K562 (cell line): ENCODE results near the gene CYB5RL. TPM values are rescaled to one million over a fixed set of nuclear protein-coding genes. Genes with fewer than 3 reads are reported as not detected.

Experiments
- ADNP ChIP-seq: fragments of 200-800 bp; sonication (Bioruptor generic); IDR thresholded peaks from 2 replicates; pipeline ENCODE4 v1.6.1; 2016; ENCODE audit warnings: missing genetic modification characterization, missing compliant biosample characterization
- CREM ChIP-seq: IDR thresholded peaks from 2 replicates; pipeline ENCODE4 v1.6.1; 2014; ENCODE audit warnings: antibody characterized with exemption, low read depth
- E2F6 ChIP-seq, 2 experiments: IDR thresholded peaks; 2 replicates each; pipeline ENCODE4 v1.6.1; 2011; ENCODE audit warnings: borderline replicate concordance in 1 of 2, control low read depth in 1 of 2, low read depth in 1 of 2, low read length in 1 of 2, mild to moderate bottlenecking in 1 of 2, mixed read lengths in 1 of 2, moderate library complexity in 1 of 2; ENCODE audit not compliant: insufficient read depth in 1 of 2, insufficient read length in 1 of 2, poor library complexity in 1 of 2, severe bottlenecking in 1 of 2; ENCODE audit errors: extremely low read depth in 1 of 2
- RBM39 ChIP-seq: fragments of 200-400 bp; formaldehyde crosslinking; optimal IDR thresholded peaks from 2 replicates; pipeline ENCODE3; 2018; ENCODE audit warnings: low read depth, low read length
- SNAPC5 ChIP-seq: fragments of 250-450 bp; sonication (Bioruptor Pico); IDR thresholded peaks from 2 replicates; pipeline ENCODE4 v1.8.0; 2021; ENCODE audit warnings: moderate library complexity, mild to moderate bottlenecking, inconsistent platforms
- ZBTB49 ChIP-seq: sonication (generic); formaldehyde crosslinking; IDR thresholded peaks from 2 replicates; pipeline ENCODE4 v1.8.0; 2022; ENCODE audit warnings: missing genetic modification reagents, mild to moderate bottlenecking, borderline replicate concordance
- ZNF445 ChIP-seq: fragments of 250-450 bp; sonication (Bioruptor Pico); IDR thresholded peaks from 2 replicates; pipeline ENCODE4 v1.4.0; 2020; ENCODE audit warnings: low read depth, mild to moderate bottlenecking, moderate library complexity
- polyA plus RNA-seq, 8 experiments: library from polyadenylated mRNA; depleted of rRNA in 4 of 8; stranded (reverse) in 5 of 8; unstranded in 3 of 8; fragments of >200 nt; fragmentation: Nextera tagmentation in 2 of 8; fragmentation: Illumina TruSeq in 1 of 8; extraction: Ambion mirVana in 2 of 8; extraction: Trizol in 1 of 8; gene quantifications; 2 replicates each; pipeline versions ENCODE4 v1.2.1 to v1.2.3, GENCODE V29; 2011 to 2014; ENCODE audit warnings: inconsistent platforms in 1 of 8, missing spikeins in 1 of 8
- total RNA-seq, 7 experiments: library from RNA; depleted of rRNA in 6 of 7; stranded (reverse); fragments of >200 nt in 6 of 7; fragmentation: Illumina TruSeq in 2 of 7; extraction: Trizol in 2 of 7; gene quantifications; 2 replicates each; pipeline versions ENCODE4 v1.2.1 to v1.2.3, GENCODE V29; 2011 to 2021; ENCODE audit warnings: low replicate concordance in 1 of 7

CYB5RL gene
- total and polyA plus RNA-seq, 9 of the 15 experiments (the other 6 are each of a cell fraction or from before 2014, with no cell fraction given) = 7.9 to 18.0 (median 11.2) TPM

- no peak for TF ChIP-seq ZBTB49
- no peak for TF ChIP-seq E2F6 (IDR thresholded peaks at IDR 0.05; ENCODE audit: borderline replicate concordance in 1 of 2, extremely low read depth in 1 of 2, insufficient read depth in 1 of 2, insufficient read length in 1 of 2, low read depth in 1 of 2, low read length in 1 of 2, poor library complexity in 1 of 2, severe bottlenecking in 1 of 2)
- TF ChIP-seq ADNP (tag) = peak; percentile 57; the same call in 1 of the 2 replicates
- no peak for TF ChIP-seq CREM
- TF ChIP-seq RBM39 = no peak
- no peak for TF ChIP-seq ZNF445 (CRISPR knock-in tag)
- no peak for TF ChIP-seq SNAPC5
Measured at GRCh38 chr1:54169068-54169467, 30.8 kb downstream of the CYB5RL start (continued).
